ENCODE results near the gene SLC2A5. TPM values are rescaled to one million over a fixed set of nuclear protein-coding genes. Genes with fewer than 3 reads are reported as not detected.
"Not testable (repeated sequence)": the region's sequence is repeated elsewhere in the genome, so short reads cannot be mapped to it uniquely, and the experiment has no call there.

Gene SLC2A5
- polyA plus RNA-seq (ENCODE audit: insufficient read length in 4 of 4) = 1 to 10 TPM in 2 of 4 donors, under 1 TPM in 2; 0.60 to 1.1 (median 0.90) TPM

DNA sequence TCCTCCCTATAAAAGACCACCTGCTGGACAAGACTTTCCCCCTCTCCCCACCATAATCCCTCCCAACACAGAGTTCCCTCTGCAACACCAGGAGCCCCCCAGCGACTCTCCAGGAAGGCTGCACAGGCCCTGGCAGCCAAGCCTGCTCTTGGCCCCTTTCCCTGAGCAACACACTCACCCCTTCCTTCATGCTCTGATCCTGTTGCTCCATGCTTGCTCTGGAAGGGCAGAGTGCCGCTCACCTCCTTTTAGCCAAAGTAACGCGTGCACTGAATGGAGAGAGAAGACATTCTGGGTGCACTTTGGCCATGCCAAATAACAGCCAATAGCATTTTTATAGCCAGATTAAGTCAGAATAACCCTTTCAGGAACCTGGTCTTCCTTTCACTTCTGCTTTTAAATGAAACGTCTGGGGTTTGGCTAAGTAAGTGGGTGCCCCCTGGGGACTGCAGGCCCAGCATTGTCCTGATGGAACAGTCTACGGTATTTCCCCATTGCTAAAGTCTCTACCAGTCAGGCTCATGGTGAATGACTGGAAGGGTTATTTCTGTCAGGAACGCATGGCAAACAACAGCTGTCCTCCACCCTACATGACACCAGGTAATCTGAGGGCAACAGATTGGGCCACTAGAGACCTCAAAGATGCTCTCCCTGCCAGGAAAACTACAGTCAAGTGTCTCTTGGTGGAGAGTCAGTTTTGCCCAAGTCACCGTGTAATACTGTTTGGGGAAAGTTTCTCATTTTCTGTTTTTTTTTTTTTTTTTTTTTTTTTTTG lies at the start of gene SLC2A5:
SLC2A5 (minus strand) TSS at position 310 of the 775 bp plus-strand sequence; CDS start at position 211, 99 bp downstream.
- no peak for DNase-seq (ENCODE audit: low read depth in 4 of 4, low spot score in 2 of 4)

GRCh38 chr1:9118186-9118585 lies 48.8 kb upstream of the SLC2A5 start:
- DNase-seq (ENCODE audit: low read depth in 4 of 4, low spot score in 2 of 4) = no peak

DNA sequence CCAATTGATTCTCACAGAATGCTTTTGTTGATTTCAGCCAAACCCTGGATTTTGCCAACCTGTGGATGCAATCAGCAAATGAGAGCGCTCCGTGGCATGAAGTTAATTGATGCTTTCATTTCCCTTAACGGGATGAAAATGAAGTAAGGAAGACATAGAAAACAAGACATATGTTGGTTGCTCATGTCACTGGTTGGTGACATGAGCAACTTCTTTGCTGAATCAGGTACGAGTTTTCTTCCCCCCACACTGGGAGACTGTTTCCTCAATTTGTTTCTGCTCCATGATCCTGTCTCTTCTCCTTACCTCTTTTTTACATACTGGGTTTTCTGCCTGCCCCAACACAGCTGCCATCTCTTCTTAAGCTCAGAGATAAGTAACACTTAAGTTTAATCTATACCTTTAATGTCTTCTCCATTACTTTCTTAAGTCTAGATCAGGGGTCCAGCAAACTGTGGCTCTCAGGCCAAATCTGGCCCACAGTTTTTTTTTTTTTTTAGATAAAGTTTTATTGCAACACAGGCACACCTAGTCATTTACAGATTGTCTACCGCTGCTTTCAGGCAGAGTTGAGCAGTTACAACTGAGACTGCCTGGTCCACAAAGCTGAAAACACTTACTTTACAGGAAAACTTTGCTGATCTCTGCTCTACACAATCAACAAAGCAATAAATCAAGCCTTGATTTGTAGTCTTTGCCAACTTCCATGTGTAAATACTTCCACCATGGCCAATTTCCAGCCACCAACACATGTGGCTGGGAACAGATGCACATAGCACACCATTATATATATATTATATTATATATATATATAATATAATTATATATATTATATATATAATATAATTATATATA lies 46.1 kb upstream of the SLC2A5 start:
- no peak for DNase-seq (ENCODE audit: low read depth in 4 of 4, low spot score in 2 of 4)

DNA sequence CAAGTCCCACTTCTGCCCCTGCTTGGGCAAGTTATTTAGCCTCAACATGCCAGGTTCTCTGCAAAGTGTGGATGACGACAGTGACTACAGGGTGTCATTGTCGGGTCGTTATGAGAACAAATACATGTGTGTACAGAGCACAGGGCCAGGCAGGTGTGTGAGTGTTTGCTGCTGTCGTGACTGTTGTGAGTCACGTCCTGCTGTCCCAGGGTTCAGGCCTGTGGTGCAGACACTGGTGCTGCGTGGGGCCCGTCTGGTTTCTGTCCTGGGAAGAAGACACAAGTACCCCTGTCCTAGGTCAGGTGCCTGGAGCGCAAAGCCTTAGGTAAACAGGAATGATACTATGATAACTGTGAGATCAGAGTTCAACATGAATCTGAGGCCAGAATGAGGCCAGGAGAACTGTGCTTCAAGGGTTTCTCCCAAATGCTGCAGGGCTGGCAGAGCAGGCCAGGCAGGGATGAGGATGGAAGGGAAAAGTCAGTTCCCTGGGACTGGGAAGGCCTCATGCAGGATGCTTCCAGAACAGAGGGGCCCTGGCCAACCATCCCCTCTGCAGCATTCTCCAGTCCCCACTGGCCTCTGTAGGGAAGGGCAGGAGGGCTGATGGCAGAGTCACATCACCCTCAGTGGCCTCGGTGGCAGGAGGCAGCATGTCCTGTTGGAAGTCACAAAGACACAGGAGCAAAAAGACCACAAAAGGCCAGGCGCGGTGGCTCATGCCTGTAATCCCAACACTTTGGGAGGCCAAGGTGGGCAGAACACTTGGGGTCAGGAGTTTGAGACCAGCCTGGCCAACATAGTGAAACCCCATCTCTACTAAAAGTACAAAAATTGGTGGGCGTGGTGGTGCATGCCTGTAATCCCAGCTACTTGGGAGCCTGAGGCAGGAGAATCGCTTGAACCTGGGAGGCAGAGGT lies 43.8 kb upstream of the SLC2A5 start:
- no peak for DNase-seq (ENCODE audit: low read depth in 4 of 4, low spot score in 2 of 4)

GRCh38 chr1:9111957-9112356 lies 42.5 kb upstream of the SLC2A5 start:
- DNase-seq (ENCODE audit: low read depth in 4 of 4, low spot score in 2 of 4) = no peak

DNA sequence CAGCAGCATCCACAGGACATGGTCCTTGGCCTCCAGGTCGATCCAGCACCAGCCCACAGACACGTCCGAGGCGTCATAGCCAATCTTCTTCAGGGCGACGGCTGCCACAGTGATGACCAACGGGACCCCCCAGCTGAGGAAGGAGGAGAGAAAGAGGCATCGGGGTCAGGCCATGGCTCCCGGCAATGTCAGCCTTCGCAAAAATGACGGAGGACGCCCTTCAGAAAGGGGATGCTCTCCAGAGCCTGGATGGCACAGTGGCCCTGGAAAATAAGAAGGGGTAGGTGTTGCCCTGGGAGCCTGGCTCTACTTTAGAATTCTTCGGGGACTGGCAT lies 41.9 kb upstream of the SLC2A5 start:
- no peak for DNase-seq (ENCODE audit: low read depth in 4 of 4, low spot score in 2 of 4)

- DNase-seq (ENCODE audit: low read depth in 4 of 4, low spot score in 2 of 4) = peak in 3 of 4 donors; percentile 51 to 77 (median 74)
Measured at GRCh38 chr1:9110669-9111356, 41.4 kb upstream of the SLC2A5 start.

GRCh38 chr1:9108056-9108665 lies 38.7 kb upstream of the SLC2A5 start:
- DNase-seq (ENCODE audit: low read depth in 4 of 4, low spot score in 2 of 4) = no peak

- DNase-seq (ENCODE audit: low read depth in 4 of 4, low spot score in 2 of 4) = no peak
Measured at GRCh38 chr1:9107136-9107535, 37.7 kb upstream of the SLC2A5 start.

- no peak for DNase-seq (ENCODE audit: low read depth in 4 of 4, low spot score in 2 of 4)
Measured at GRCh38 chr1:9106286-9106685, 36.9 kb upstream of the SLC2A5 start.

DNA sequence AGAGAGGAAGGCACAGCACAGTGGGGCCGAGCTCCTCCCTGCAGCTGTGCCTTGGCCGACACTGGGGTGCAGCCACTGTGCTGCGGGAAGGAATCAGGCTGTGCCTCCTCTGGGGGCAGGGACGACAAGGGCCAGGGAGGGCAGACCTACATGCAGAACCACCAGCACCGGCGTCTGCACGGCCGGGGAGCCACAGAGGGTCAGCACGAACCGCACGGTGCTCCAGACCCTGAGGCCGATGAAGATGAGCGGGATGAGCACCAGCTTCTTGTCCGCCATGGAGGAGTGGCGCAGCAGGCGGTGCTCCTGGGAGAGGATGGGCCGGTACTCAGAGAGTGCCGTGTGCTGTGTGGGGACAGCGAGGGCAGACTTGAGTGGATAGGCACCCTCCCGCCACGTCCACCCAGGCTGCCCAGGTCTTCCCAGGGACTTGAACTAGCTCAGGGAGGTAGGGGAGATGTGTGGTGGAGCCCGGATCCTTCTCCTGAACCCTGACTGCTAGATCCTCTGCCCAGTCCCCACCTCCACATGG lies 36.0 kb upstream of the SLC2A5 start:
- no peak for DNase-seq (ENCODE audit: low read depth in 4 of 4, low spot score in 2 of 4)

- DNase-seq (ENCODE audit: low read depth in 4 of 4, low spot score in 2 of 4) = peak in 1 of 4 donors; percentile 56
Measured at GRCh38 chr1:9101510-9102146, 32.2 kb upstream of the SLC2A5 start.

DNA sequence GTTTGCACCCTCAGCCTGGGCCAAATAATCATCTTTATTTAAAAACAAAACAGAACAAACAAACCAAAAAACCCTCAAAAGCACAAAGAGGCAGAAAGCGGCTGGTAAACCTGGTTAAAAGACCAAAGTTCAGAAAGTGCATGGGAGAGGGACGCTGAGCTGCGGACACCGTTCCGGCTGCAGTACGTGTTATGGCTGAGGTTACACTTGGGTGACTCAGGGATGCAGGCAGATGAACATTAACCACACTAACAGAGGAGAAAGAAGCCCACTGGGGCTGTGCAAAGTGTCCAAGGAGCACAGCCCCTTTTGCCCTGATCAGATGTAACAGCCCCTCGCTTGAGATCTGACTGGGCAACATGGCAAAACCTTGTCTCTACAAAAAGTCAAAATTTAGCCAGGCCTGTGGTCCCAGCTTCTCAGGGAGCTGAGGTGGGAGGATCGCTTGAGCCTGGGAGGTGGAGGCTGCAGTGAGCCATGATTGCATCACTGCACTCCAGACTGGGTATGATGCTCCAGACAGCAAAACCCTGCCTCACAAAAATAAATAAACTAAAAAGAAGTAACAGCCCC lies 31.1 kb upstream of the SLC2A5 start:
- no peak for DNase-seq (ENCODE audit: low read depth in 4 of 4, low spot score in 2 of 4)

DNA sequence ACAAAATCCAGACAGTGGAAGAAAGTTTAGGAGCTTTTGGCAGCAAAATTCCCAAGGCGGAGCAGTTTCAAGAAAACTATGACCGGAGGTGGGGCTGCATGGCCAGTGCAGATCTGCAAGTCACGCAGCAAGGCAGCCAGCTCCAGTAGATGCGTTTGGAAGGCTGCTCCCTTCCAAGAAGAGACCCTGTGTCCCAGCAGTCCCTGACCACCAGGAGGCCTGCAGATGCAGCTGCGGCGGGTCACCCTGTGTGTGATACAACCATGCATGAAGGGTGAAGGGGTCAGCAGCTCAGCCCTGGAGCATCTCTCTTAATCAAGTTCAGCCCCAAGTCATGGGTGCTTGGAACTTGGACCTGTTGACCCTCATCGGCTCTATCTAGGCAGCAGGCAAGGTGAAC lies 30.1 kb upstream of the SLC2A5 start:
- no peak for DNase-seq (ENCODE audit: low read depth in 4 of 4, low spot score in 2 of 4)

DNA sequence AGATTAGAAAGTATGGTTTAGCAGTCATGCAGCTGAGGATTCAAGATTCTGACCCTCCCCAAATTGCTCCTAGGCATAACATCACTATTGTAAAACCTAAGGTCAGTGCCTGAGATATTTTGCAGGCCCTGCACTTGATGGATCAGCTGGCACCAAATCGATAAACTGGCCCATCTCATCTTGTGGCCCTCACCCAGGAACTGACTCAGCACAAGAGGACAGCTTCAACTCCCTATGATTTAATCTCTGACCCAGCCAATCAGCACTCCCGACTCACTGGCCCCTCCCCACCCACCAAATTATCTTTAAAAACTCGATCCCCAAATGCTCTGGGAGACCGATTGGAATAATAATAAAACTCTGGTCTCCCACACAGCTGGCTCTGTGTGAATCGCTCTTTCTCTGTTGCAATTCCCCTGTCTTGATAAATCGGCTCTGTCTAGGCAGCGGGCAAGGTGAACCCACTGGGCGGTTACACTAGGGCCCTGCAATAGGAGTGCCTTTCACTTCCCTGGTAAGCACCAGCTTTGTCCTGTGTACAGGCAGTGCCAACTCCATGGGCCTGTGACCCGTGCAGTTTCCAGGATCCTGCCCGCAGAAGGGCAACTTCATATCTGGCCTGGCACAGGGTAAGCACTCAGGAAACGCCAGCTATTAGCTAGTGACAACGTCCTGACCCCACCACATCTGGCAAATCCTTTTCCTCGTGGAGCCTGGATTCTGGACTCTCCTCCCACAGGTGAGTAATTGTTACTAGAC lies 28.7 kb upstream of the SLC2A5 start:
- DNase-seq (ENCODE audit: low read depth in 4 of 4, low spot score in 2 of 4) = no peak

GRCh38 chr1:9095818-9096217 lies 26.4 kb upstream of the SLC2A5 start:
- DNase-seq (ENCODE audit: low read depth in 4 of 4, low spot score in 2 of 4) = no peak

DNA sequence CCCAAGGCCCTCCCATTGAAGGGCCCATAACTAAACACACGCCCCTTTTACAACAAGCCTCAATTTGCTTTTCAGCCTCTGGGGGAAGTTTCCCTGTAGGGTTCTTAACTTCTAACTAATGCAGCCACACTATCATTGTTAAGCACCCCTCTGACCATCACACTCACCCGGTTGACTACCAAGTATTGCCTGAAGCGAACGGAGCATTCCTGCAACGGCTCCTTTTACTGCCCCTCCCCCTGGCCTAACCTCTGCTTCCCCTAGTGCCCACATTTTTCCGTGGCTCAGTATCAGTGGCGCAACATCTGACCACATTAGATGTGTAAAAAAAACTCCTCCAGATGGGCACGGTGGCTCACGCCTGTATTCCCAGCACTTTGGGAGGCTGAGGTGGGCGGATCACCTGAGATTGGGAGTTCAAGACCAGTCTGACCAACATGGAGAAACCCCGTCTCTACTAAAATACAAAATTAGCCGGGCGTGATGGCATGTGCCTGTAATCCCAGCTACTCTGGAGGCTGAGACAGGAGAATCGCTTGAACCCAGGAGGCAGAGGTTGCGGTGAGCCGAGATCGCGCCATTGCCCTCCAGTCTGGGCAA lies 24.7 kb upstream of the SLC2A5 start:
- not testable (repeated sequence) for DNase-seq (ENCODE audit: low read depth in 4 of 4, low spot score in 2 of 4)

Measured in left renal cortex interstitium (tissue), 4 donors.